HUES64 (cell line): Measurements from ENCODE around the gene DNAJC11.
"Not testable (repeated sequence)": the region's sequence is repeated elsewhere in the genome, so short reads cannot be mapped to it uniquely, and the experiment has no call there.

Source experiments
- H3K27ac ChIP-seq: 2 replicates; pipeline ENCODE4 v1.7.0; 2013; ENCODE audit warnings: low read depth, low read length, inconsistent platforms
- H3K27me3 ChIP-seq: 2 replicates; pipeline ENCODE4 v1.6.1; 2013; ENCODE audit warnings: mild to moderate bottlenecking, low read length; ENCODE audit not compliant: insufficient read depth
- H3K36me3 ChIP-seq: 2 replicates; pipeline ENCODE4 v1.6.1; 2013; ENCODE audit warnings: mild to moderate bottlenecking, low read length; ENCODE audit not compliant: insufficient read depth
- H3K4me1 ChIP-seq: 2 replicates; pipeline ENCODE4 v1.6.1; 2013; ENCODE audit warnings: mild to moderate bottlenecking, low read length, moderate library complexity; ENCODE audit not compliant: insufficient read depth
- H3K4me3 ChIP-seq: 2 replicates; pipeline ENCODE4 v1.5.1; 2013; ENCODE audit warnings: mild to moderate bottlenecking, low read length, moderate library complexity
- H3K9ac ChIP-seq: 2 replicates; pipeline ENCODE4 v1.6.1; 2013; ENCODE audit warnings: mild to moderate bottlenecking, low read depth, low read length
- H3K9me3 ChIP-seq: 2 replicates; pipeline ENCODE4 v1.6.1; 2013; ENCODE audit warnings: low read depth, low read length; ENCODE audit not compliant: insufficient read depth
- WGBS: fragments of 150-250, 120-280 bp; methylation state at CpG from one replicate; pipeline ENCODE4 v1.1.7; 2013; ENCODE audit warnings: missing lambda C conversion rate; 5-methylcytosine and 5-hydroxymethylcytosine counted together

The DNAJC11 gene

GRCh38 chr1:6603915-6604558 lies 97.6 kb downstream of the DNAJC11 start:
- Histone ChIP-seq H3K4me1 (peaks cover 22% of the 10 kb centered on the region; the same call in 1 of the 2 replicates), H3K36me3 (peaks cover 6% of the 10 kb centered on the region), H3K9me3 (no peaks in the 10 kb centered on the region), H3K4me3 (peak overlapping the region; percentile 97), H3K9ac (peak overlapping the region; percentile 76), H3K27me3 (no peaks in the 10 kb centered on the region), H3K27ac (peak overlapping the region; percentile 87)
- 18% methylated on average over 19 of the region's 19 CpGs for WGBS

GRCh38 chr1:6603238-6603914 lies 98.2 kb downstream of the DNAJC11 start:
- WGBS: 3% methylated on average over 36 of the region's 36 CpGs
- Histone ChIP-seq H3K9me3 (no peaks in the 10 kb centered on the region), H3K36me3 (peaks cover 11% of the 10 kb centered on the region), H3K4me1 (peaks cover 22% of the 10 kb centered on the region; the same call in 1 of the 2 replicates), H3K27me3 (no peaks in the 10 kb centered on the region), H3K9ac (peak overlapping the region; percentile 76), H3K27ac (peak overlapping the region; percentile 87), H3K4me3 (peak overlapping the region; percentile 97)

- H3K9ac ChIP-seq: peak within 1 kb of the TSS; percentile 91
- H3K4me1 ChIP-seq: peaks cover 22% of the 10 kb centered on the region; the same call in 1 of the 2 replicates
- H3K36me3 ChIP-seq: peaks cover 17% of the 10 kb centered on the region
- H3K27me3 ChIP-seq: no peaks in the 10 kb centered on the region
- peak within 1 kb of the TSS; percentile 87 for H3K27ac ChIP-seq
- H3K9me3 ChIP-seq: no peaks in the 10 kb centered on the region
- H3K4me3 ChIP-seq: peak within 1 kb of the TSS; percentile 97
- under 1% methylated on average over 84 of the region's 84 CpGs for WGBS
Measured at GRCh38 chr1:6602669-6603237, 98.9 kb downstream of the DNAJC11 start, which contains the start of gene KLHL21. TSS of gene KLHL21 (minus strand) at chr1:6602869. CDS start at chr1:6602817, 52 bp downstream.

- Histone ChIP-seq H3K4me3 (peak overlapping the region; percentile 97), H3K4me1 (peaks cover 22% of the 10 kb centered on the region; the same call in 1 of the 2 replicates), H3K9ac (peak overlapping the region; percentile 91), H3K9me3 (no peaks in the 10 kb centered on the region), H3K36me3 (peaks cover 24% of the 10 kb centered on the region), H3K27me3 (no peaks in the 10 kb centered on the region), H3K27ac (peak overlapping the region; percentile 68)
- WGBS: under 1% methylated on average over 103 of the region's 103 CpGs
Measured at GRCh38 chr1:6601923-6602668, 99.5 kb downstream of the DNAJC11 start.

GRCh38 chr1:6601049-6601922 lies 100.3 kb downstream of the DNAJC11 start:
- peak overlapping the region; percentile 97 for H3K4me3 ChIP-seq
- H3K9ac ChIP-seq: peak overlapping the region; percentile 91
- peaks cover 22% of the 10 kb centered on the region; the same call in 1 of the 2 replicates for H3K4me1 ChIP-seq
- no peaks in the 10 kb centered on the region for H3K9me3 ChIP-seq
- peaks cover 32% of the 10 kb centered on the region for H3K36me3 ChIP-seq
- peak overlapping the region; percentile 32 for H3K27ac ChIP-seq
- no peaks in the 10 kb centered on the region for H3K27me3 ChIP-seq
- WGBS: under 1% methylated on average over 40 of the region's 40 CpGs

GRCh38 chr1:6600410-6601048 lies 101.1 kb downstream of the DNAJC11 start:
- H3K27ac ChIP-seq: peak overlapping the region; percentile 2; the same call in 1 of the 2 replicates
- H3K4me1 ChIP-seq: peaks cover 22% of the 10 kb centered on the region; the same call in 1 of the 2 replicates
- no peaks in the 10 kb centered on the region for H3K27me3 ChIP-seq
- WGBS: 26% methylated on average over 10 of the region's 10 CpGs
- peaks cover 39% of the 10 kb centered on the region for H3K36me3 ChIP-seq
- peak overlapping the region; percentile 97 for H3K4me3 ChIP-seq
- no peaks in the 10 kb centered on the region for H3K9me3 ChIP-seq
- peak overlapping the region; percentile 91 for H3K9ac ChIP-seq

- Histone ChIP-seq H3K36me3 (peaks cover 44% of the 10 kb centered on the region), H3K9ac (0 out of 2 replicates have a peak overlapping the region, but pooled peaks have one; percentile 91), H3K4me1 (peaks cover 22% of the 10 kb centered on the region; the same call in 1 of the 2 replicates), H3K4me3 (peak overlapping the region; percentile 97)
- not testable (repeated sequence) for H3K9me3 ChIP-seq, H3K27ac ChIP-seq, H3K27me3 ChIP-seq
- WGBS: 92% methylated on average over 7 of the region's 8 CpGs
Measured at GRCh38 chr1:6599991-6600390, 101.6 kb downstream of the DNAJC11 start.

GRCh38 chr1:6599141-6599975 lies 102.3 kb downstream of the DNAJC11 start:
- Histone ChIP-seq H3K27me3 (no peaks in the 10 kb centered on the region), H3K4me3 (0 out of 2 replicates have a peak overlapping the region, but pooled peaks have one; percentile 18), H3K4me1 (peaks cover 20% of the 10 kb centered on the region; the same call in 1 of the 2 replicates), H3K36me3 (peaks cover 49% of the 10 kb centered on the region), H3K27ac (no peak overlapping the region), H3K9ac (no peak overlapping the region), H3K9me3 (no peaks in the 10 kb centered on the region)
- WGBS: 94% methylated on average over 31 of the region's 31 CpGs

GRCh38 chr1:6597777-6598131 lies 103.9 kb downstream of the DNAJC11 start:
- Histone ChIP-seq H3K27me3 (no peaks in the 10 kb centered on the region), H3K9ac (no peak overlapping the region), H3K36me3 (peaks cover 65% of the 10 kb centered on the region), H3K27ac (no peak overlapping the region), H3K4me3 (no peak overlapping the region), H3K4me1 (peaks cover 11% of the 10 kb centered on the region; the same call in 1 of the 2 replicates), H3K9me3 (no peaks in the 10 kb centered on the region)
- 93% methylated on average over 6 of the region's 6 CpGs for WGBS
